GM18507 (cell line): ENCODE measurements around the gene CDH3.

Source experiments
- DNase-seq: peaks from one replicate; pipeline ENCODE4 v3.0.0; 2011; ENCODE audit warnings: low read depth; ENCODE audit not compliant: insufficient read length; ENCODE audit errors: extremely low spot score
- FAIRE-seq: peaks from 2 replicates; lab custom pipeline; 2011; peaks lifted over from hg19 to GRCh38; lab: Jason Lieb, UNC

CDH3 gene

DNA sequence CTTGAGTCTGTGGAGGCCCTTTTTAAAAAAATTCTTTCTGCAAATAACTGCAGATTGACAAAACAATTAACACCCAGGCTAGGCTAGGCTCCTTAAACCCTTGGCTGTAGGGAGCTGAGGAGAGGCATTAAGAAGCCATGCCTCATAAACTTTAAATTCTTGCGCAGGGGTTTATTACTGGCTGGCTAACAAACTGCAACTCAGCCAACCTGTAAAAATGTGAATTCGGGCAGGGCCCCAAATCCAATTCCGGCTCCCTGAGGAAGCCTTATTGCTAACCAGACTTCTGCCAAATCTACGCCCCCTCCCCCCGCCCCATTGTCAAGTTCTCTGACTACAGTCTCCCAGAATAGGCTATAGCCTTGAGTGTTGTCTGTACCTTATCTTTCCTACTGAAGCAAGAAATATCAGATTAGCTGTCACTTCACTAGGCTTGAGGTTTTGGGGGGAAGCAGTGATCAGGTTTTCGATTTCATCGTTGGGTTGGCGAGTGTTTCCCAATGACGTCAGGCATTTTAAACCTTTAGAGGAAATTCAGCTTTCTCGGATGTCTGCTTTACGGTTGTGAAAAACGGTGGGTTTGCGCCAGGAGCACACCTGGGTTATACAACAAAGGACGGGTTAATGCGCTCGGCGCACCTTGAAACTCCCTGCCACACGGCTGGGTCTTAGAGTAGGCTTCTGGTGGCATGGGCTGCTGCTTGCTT is 2.0 kb downstream of the CDH3 start:
- DNase-seq (no peak), FAIRE-seq (no peak)

DNA sequence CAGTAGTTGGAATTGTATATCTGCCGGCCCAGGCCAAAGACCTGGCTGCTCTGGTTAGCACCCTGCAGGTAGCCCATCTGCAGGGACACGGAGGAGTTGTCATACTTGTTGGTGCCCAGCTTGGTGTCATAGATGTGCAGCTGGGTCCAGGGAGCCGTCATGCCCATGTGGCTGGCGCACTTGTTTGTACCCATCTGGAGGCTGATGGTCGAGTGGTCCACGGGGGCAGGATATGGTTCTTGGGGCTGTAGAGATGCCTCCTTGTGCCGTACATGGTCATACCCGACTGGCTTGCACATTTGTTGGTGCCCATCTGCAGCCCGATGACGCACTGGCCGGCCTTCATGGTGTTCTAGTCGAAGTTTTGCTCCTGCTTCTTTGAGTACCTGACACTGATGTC is 6.0 kb downstream of the CDH3 start:
- DNase-seq (no peak), FAIRE-seq (no peak)

DNA sequence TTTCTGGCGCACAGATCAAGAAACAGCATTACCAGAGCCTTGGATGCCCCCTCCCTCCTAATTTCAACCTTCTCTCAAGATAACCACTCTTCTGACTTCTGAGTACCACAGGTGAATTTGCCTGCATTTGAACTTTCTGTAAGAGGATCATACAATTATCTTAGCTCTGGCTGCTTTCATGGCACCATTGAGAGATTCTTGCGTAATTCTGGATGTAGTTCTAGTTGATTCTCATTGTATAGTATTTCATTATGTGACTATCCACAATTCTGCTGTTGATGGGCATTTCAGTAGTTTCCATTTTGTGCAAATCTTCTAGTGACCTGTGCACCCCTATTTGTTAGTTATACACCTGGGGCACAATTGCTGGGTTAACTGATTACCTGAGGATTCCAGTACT is 7.5 kb downstream of the CDH3 start:
- DNase-seq (no peak), FAIRE-seq (no peak)

DNA sequence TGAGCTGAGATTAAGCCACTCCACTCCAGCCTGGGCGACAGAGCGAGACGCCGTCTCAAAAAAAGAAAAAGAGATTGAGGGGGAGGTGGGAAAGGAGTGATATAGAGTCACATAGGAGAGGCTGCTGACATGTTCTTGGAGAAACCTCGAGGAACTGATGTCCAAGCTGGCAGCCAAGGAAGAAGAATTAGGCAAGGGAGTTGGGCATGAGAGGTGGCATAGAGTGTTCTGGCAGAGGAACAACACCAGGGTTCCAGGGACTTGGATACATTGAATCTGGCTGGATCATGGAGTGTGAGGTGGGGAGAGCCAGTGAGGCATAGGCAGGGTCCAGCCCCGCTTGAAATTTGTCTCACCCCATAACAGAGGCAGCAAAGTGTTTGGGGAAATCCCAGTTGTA is 10.7 kb downstream of the CDH3 start:
- DNase-seq (no peak), FAIRE-seq (no peak)

DNA sequence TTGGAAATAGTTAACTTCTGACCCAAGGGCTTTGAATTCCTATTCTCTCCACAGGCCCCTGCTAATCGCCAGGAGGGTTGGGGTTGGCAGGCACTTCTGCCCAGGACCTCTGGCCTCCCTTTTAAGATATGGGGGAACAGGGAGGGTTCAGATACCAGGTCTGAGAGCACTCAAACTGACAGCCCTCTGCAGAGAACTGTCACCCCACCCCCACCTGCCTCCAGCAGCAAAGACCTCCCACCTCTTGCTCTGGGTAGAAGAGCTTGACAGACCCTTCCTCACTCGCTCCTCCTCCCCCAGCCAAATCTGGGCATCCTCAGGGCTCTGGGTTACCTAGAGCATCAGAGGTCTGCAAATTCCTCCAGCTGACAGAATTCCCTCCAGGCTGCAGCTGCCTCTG is 11.6 kb downstream of the CDH3 start:
- DNase-seq (no peak), FAIRE-seq (no peak)

DNA sequence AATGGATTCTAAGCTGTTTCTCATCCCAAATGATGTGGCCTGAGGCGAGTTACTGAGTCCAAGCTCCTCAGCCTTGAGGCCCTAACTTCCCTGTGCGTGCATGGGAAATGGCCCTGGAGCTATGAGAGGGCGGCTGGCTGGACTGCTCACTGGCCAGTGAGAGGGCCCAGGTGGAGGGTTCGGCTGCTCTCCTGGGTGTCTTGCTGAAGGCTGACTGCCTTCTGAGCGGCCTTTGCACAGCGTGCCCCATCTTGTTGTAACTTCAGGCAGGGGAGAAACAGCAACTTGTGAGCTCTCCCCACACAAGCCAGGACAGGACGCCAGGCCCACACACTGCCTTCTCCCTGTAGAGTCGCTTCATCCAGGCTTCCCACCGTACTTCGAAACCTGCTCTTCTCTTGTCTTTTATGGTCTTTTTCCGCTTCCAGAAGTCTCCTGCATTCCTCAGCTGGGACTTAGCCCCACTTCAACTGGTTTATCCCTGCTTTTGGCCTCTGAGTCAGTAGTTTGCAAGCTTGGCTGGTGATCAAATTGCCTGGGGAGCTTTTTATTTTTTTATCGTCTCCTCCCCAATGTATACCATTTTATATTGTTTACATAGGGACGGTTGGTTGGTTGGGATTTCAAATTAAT is 13.3 kb downstream of the CDH3 start:
- FAIRE-seq, result no peak
- DNase-seq, result no peak

DNA sequence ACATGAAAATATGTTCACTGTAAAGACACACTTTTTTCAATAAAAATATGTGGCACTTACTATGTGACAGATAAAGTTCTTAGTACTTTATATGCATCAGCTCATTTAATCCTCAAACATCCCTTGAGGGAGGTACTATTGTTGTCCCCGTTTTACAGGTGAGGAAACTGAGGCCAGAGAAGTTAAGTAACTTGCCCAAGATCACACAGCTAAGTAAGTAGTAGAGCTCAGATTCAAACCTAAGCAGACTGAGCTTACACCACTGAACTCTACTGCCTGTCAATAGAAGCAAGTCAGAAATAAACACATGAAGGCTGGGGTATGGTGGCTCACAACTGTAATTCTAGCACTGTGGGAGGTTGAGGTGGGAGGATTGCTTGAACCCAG is 13.9 kb downstream of the CDH3 start:
- FAIRE-seq, result no peak
- no peak for DNase-seq

DNA sequence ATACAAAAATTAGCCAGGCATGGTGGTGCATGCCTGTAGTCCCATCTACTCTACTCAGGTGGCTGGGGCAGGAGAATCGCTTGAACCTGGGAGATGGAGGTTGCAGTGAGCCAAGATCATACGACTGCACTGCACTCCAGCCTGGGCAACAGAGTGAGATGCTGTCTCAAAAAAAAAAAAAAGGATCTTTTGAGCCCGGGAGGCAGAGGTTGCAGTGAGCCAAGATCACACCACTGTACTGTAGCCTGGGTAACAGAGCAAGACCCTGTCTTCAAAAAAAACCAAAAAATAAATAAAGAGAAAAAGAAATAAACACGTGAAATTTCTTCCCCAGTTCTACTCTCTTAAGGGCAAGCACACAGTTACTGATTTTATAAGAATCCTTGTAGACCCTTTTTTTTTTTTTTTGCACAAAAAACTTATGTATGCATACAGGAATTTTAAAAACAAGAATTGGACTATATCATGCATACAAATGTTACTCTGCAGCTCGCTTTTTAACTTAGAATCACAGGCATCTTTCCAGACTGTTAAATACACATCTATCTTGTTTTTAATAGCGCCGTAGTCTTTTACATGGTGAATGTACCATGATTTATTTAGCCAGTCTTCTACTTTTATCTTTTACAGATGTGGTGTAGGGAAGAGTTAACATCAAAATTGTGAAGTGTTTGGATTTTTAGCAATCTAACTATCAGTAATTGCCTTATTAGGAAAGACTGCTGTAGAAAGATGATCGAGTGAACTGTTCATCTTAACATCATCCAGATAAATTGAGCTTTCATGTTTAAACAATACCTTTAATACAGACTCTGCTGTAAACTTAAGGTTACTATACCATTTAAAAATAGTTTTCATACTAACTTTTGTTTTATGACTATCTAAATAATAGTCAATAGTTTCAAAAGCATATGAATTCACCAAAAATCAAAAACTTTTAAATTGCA is 14.6 kb downstream of the CDH3 start:
- DNase-seq, result no peak
- no peak for FAIRE-seq

DNA sequence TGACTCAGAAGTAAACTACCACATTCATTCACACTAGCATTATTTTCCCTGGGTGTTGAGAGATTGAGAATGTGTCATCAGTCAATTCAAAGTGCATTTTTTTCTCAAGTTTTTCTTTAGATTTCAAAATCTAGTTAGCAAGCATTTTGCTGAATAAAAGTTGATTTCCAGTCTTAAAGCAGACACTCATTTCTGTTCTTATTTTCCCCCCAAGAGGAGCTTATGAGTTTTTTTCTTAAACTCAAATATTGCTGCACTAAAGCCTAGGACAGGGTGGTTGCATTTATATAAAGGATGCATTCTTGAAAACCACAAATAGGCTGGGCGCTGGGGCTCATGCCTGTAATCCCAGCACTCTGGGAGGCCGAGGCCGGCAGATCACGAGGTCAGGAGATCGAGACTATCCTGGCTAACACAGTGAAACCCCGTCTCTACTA is 15.3 kb downstream of the CDH3 start:
- FAIRE-seq (no peak), DNase-seq (no peak)

DNA sequence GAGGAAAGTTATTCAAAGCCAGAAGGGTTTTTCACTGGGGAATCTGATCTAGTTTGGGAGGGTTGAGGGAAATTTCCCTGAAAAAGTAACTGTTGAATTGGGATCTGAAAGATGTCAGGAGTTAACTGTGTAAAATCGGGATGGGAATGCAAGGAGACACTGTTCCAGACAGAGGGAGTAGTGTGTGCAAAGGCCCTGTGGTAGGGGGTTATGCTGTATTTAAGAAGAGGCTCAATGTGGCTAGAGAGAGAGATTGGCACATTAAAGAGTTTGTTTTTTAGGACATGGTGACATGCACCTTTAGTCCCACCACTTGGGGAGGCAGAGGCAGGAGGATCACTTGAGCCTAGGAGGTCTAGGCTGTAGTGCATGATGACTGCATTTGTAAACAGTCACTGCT is 16.9 kb downstream of the CDH3 start:
- FAIRE-seq (no peak), DNase-seq (no peak)

DNA sequence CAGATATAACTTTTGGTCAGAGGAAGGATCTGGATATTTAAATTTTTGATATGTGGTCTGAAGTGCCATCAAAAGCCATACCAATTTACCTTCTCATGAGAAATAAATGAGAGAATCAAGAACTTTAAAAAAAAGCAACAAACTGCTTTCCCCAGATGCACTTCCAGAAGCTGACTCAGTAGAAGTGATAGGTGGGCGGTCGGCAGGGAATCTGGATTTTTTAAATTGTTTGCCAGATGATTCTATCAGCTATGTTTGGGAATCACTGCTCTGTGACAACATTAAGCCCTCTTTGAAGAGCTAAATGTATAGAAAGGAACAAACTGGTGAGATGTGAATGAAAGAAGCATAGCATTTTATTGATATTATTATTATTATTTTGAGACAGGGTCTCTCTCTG is 19.2 kb downstream of the CDH3 start:
- DNase-seq (no peak), FAIRE-seq (no peak)

DNA sequence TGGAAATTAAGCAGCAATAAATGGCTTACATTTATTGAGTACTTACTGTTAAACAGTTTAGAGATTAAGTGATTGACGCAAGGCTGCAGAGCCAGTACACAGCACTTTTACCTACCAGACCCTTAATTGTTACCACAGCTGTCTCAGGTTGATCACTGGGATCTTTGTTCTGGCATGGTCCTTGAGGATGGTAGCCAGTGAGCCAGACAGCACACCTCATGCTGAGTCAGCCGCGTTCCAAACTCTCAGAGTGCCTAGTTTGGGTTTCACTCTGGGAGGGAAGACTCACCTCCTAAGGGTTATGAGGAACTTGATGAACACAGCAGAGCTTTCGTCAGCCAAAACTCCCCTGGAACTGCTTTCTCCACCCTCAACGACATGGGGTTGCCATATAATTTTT is 20.4 kb downstream of the CDH3 start:
- FAIRE-seq (no peak), DNase-seq (no peak)

DNA sequence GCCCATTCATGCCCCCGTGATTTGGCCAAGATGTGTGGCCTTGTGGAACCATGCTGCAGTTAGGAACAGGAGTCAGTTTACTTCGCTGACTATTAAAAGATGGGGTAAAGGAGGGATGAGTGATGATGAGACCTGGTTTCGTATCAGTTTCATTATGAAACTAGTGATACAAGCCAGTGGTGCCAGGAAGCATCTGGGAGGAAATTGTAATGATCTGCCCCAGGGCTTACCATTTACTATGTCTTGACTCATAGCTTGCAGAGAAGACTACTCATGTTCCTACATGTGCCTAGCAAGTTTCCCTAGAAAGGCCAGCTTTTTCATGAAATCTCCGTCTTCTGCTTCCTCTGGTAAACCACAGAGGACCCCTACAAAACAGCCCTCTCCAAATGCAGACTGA is 23.2 kb downstream of the CDH3 start:
- DNase-seq, result no peak
- no peak for FAIRE-seq

DNA sequence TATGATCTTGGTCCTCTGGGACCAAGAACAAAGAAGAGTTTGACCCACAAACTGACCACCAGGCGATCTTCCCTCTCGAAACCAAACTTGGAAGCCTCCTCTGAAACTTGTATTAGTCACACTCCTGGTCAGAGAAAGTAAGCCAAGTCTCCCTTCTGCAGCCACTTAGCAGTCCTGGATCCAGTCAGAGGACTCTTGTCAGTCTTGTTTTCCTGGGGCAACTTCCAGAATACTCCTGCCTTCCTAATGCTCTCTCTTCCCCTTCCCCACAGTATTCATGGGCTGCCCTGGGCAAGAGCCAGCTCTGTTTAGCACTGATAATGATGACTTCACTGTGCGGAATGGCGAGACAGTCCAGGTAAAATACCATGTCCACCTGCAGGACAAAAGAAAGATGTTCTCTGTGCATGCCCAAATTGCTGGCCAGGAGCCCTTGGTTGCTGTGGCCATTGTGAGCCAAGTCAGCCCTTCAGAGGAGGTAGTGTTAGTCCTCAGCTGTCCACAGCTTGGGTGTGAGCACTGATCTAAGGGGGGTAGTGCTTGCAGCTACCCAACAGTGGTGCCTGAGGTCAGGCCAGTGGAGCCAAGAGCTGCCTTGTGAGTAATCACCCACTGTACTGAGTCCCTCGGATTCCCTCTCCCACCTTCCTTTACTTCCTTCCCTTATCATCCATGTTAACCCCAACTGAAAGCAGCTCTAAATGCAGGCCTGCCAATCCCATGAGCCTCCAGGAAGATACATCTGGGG is 31.2 kb downstream of the CDH3 start:
- no peak for DNase-seq

DNA sequence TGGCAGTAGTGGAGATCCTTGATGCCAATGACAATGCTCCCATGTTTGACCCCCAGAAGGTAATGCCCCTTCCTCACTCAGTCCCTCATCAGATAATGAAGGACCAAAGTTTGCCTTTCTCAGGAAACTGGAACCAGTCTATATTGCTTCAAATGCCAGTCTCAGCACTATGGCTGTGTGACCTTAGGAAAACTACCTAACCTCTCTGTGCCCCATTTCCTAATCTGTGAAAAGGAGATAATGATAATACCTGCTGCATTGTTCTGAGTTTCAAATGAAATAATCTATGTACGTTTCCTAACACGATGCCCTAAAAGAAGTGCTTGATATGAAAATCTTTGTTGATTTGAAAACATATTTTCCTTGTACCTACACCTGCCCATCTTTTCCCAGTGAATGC is 35.9 kb downstream of the CDH3 start:
- DNase-seq (no peak), FAIRE-seq (no peak)

More for the DNA sequence above, 31.2 kb downstream of the CDH3 start:
- FAIRE-seq, result no peak

DNA sequence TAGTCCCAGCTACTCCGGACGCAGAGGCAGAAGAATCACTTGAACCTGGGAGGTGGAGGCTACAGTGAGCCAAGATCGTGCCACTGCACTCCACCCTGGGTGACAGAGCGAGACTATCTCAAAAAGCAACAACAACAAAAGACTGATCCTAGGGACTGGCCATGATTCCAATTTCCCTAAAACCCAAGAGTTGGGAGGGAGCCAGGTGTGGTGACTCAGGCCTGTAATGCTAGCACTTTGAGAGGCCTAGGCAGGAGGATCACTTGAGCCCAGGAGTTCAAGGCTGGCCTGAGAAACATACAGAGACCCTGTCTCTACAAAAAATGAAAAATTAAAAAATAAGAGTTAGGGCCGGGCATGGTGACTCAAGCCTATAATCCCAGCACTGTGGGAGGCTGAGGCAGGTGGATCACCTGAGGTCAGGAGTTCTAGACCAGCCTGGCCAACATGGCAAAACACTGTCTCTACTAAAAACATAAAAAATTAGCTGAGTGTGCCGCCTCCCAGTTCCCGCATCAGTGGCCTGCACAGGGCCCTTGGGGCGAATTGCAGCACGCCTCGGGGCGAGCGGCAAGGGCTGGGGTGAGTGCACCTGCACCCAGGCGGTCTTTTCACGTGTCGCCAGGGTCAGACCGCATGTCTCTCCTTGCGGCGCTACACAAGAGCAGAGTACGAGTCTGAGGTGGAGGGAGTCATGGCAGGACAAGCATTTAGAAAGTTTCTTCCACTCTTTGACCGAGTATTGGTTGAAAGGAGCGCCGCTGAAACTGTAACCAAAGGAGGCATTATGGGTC is 40.8 kb downstream of the CDH3 start:
- FAIRE-seq (no peak), DNase-seq (no peak)

DNA sequence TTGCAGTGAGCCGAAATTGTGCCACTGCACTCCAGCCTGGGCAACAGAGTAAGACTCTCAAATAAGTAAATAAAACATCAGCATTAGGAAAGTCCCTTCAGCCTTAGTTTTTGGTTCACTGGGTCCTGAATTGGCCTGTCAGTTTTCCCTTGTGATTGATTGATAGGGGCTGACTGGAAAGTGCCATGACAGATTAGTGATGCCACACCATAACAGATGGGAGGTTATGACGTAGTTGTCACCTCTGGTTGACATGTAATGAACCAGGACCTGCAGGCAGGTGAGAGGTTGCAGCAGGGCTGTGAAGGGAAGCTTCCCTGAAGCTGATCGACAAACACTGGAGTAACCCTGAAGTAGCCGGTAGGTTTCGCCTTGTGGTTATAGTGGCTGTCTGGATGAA is 41.8 kb downstream of the CDH3 start:
- no peak for FAIRE-seq
- no peak for DNase-seq

DNA sequence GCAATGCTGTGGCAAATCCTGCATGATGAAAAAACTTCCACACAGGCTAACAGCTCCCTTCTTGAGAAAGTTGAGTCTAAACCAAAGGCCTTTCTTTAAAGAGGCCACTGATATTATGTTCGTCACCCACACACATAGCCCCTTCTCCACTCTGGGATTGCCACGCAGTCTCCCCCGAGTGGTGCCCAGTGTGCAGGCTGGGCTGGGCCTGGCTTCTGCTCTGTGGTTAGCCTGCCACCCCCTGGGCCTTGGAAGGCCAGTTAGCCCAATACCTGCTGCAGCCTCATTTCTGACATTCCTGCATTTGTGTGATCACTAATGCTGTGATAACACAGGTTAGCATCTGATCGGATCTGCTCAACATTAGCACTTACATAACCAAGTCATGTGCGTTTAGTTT is 44.8 kb downstream of the CDH3 start:
- DNase-seq (no peak), FAIRE-seq (no peak)

DNA sequence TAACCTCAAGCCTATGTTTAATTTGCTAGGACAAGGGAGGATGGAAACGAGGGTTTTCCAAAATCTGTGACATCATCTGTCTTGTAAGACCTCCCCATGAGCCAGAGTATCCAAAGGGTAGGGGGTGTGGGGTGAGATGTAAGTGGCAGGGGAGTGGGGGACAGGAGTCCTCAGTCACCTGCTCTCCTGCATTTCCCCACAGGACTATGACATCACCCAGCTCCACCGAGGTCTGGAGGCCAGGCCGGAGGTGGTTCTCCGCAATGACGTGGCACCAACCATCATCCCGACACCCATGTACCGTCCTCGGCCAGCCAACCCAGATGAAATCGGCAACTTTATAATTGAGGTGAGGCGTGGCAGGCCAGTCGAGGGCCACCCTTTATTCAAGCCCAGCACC is 50.5 kb downstream of the CDH3 start:
- FAIRE-seq, result no peak
- DNase-seq, result no peak
